ENCODE measurements around the gene HSF4. TPM values are rescaled to one million over a fixed set of nuclear protein-coding genes. Genes with fewer than 3 reads are reported as not detected.

HSF4 gene
- total RNA-seq, 1 donor from 2014 or later: 22.3 TPM

DNA sequence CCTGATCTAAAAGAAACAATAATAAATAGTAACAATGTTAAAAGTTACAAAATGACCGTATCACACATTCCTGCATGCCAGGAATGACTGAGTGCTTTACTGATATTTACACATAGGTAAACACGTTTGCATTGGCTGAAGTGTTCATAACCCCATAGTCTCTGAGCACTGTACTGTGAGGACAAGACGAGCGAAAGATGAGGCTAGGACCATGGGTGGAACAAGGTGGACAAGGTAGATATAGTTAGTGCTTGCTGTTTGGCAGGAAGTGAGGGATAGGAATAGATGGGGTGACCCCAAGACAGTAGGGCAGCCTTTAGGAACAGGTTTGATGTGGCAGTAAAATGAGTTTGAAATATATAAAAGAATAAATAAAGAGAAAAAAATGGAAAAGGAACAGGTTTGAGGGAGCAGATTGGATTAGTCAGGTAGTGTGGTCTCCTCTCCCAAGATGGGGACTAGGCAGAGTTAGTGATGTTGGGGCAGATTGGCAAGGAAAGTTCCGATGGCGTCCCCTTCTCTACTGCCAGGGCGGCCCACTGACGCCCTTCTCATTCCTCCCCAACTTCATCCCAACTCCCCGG is 27.0 kb downstream of the HSF4 start:
- H3K4me3 Mint-ChIP-seq (ENCODE audit: unreplicated experiment): peak overlapping the region; percentile 84
- peaks cover 26% of the 10 kb centered on the region for H3K4me1 Mint-ChIP-seq (ENCODE audit: unreplicated experiment)
- no peak for DNase-seq (ENCODE audit: extremely low spot score, unreplicated experiment)
- H3K36me3 Mint-ChIP-seq (ENCODE audit: unreplicated experiment): peaks cover 14% of the 10 kb centered on the region
- H3K27ac Mint-ChIP-seq (ENCODE audit: unreplicated experiment): peak overlapping the region; percentile 39
- no peaks in the 10 kb centered on the region for H3K9me3 Mint-ChIP-seq (ENCODE audit: unreplicated experiment)
- no peaks in the 10 kb centered on the region for H3K27me3 Mint-ChIP-seq (ENCODE audit: unreplicated experiment)
- TF ChIP-seq, protein P1, sequence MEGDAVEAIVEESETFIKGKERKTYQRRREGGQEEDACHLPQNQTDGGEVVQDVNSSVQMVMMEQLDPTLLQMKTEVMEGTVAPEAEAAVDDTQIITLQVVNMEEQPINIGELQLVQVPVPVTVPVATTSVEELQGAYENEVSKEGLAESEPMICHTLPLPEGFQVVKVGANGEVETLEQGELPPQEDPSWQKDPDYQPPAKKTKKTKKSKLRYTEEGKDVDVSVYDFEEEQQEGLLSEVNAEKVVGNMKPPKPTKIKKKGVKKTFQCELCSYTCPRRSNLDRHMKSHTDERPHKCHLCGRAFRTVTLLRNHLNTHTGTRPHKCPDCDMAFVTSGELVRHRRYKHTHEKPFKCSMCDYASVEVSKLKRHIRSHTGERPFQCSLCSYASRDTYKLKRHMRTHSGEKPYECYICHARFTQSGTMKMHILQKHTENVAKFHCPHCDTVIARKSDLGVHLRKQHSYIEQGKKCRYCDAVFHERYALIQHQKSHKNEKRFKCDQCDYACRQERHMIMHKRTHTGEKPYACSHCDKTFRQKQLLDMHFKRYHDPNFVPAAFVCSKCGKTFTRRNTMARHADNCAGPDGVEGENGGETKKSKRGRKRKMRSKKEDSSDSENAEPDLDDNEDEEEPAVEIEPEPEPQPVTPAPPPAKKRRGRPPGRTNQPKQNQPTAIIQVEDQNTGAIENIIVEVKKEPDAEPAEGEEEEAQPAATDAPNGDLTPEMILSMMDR (IDR thresholded peaks at IDR 0.05): no peak

DNA sequence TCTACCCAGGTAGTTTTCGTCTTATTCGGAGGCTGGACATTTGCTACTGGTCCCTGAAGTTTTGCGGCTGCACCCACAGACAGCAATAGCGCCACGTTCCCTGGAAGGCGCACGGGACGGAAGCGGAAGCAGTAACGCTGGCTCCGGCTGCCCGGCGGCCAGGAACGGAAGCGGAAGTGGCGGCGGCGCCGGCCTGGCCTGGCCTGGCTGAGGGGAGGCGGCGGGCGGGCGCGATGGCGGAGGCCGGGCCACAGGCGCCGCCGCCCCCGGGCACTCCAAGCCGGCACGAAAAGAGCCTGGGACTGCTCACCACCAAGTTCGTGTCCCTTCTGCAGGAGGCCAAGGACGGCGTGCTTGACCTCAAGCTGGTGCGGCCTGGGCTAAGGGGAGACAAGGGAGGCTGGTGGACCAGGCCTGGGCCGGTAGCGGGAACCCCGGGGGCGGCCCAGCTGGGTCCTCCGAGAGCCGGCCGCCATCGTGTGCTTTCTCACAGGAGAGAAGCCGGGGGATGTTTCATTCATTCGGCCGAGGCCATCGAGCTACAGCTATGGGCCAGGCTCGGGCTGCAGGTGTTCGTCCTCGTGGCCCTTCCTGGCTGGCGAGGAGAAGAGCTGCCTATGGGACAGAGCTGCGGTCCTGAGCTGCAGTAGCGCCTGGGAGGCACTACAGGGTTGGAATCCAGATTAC is 27.6 kb downstream of the HSF4 start, which contains the start of gene E2F4:
Gene E2F4 (plus strand): TSS at position 161 of the 687 bp plus-strand sequence. CDS start 73 bp downstream, at position 234.
- TF ChIP-seq, protein P1 (IDR thresholded peaks at IDR 0.05): no peak
- DNase-seq (ENCODE audit: extremely low spot score, unreplicated experiment): peak; percentile 94
- H3K27ac Mint-ChIP-seq (ENCODE audit: unreplicated experiment): peak within 1 kb of the TSS; percentile 80
- H3K4me3 Mint-ChIP-seq (ENCODE audit: unreplicated experiment): peak within 1 kb of the TSS; percentile 84
- H3K4me1 Mint-ChIP-seq (ENCODE audit: unreplicated experiment): peaks cover 26% of the 10 kb centered on the region
- H3K9me3 Mint-ChIP-seq (ENCODE audit: unreplicated experiment): no peaks in the 10 kb centered on the region
- no peaks in the 10 kb centered on the region for H3K27me3 Mint-ChIP-seq (ENCODE audit: unreplicated experiment)
- H3K36me3 Mint-ChIP-seq (ENCODE audit: unreplicated experiment): peaks cover 18% of the 10 kb centered on the region

DNA sequence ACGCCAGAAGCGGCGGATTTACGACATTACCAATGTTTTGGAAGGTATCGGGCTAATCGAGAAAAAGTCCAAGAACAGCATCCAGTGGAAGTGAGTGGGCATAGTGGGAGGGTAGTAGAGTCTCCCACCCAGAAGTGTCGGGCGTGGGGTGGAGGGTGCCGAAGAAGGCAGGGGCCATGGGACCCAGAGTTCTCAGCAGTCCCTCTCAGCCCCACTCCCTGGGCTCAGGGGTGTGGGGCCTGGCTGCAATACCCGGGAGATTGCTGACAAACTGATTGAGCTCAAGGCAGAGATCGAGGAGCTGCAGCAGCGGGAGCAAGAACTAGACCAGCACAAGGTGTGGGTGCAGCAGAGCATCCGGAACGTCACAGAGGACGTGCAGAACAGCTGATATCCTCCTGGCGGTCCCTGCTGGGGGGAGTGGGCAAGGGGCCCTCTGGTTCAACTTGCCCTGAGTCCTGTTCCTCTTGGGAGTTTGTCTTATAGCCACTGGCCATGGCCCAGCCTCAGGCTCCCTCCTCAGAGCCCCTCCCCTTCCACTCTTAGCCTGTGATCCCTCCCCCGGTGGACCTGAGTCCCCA is 28.3 kb downstream of the HSF4 start:
- peak overlapping the region; percentile 80 for H3K27ac Mint-ChIP-seq (ENCODE audit: unreplicated experiment)
- no peaks in the 10 kb centered on the region for H3K9me3 Mint-ChIP-seq (ENCODE audit: unreplicated experiment)
- TF ChIP-seq, protein P1 (IDR thresholded peaks at IDR 0.05): no peak
- peaks cover 18% of the 10 kb centered on the region for H3K36me3 Mint-ChIP-seq (ENCODE audit: unreplicated experiment)
- peak overlapping the region; percentile 84 for H3K4me3 Mint-ChIP-seq (ENCODE audit: unreplicated experiment)
- H3K4me1 Mint-ChIP-seq (ENCODE audit: unreplicated experiment): peaks cover 26% of the 10 kb centered on the region
- no peaks in the 10 kb centered on the region for H3K27me3 Mint-ChIP-seq (ENCODE audit: unreplicated experiment)
- DNase-seq (ENCODE audit: extremely low spot score, unreplicated experiment): no peak

DNA sequence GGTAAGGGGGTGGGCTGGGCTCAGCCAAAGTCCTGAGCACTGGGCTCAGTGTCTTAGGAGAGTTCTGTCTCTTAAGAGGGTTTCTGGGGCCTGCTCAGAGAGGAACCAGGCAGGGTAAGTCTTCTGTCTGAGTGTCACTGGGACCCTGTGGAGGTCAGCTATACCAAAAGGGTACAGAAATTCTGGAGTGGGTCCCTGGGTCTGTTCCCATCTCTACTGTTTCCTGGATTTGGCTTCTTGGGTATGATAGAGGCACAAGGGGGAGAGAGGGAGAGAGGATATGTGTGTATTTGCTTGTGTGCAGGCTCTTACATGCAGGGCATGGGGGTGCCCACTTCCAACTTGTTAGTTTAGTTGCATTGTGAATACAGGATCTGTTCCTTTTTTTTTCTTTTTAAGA is 29.0 kb downstream of the HSF4 start:
- DNase-seq (ENCODE audit: extremely low spot score, unreplicated experiment): no peak
- TF ChIP-seq, protein P1 (IDR thresholded peaks at IDR 0.05): no peak
- Mint-ChIP-seq H3K9me3 (ENCODE audit: unreplicated experiment) (no peaks in the 10 kb centered on the region), H3K27ac (ENCODE audit: unreplicated experiment) (peak overlapping the region; percentile 4), H3K36me3 (ENCODE audit: unreplicated experiment) (peaks cover 22% of the 10 kb centered on the region), H3K4me3 (ENCODE audit: unreplicated experiment) (peak overlapping the region; percentile 84), H3K27me3 (ENCODE audit: unreplicated experiment) (no peaks in the 10 kb centered on the region), H3K4me1 (ENCODE audit: unreplicated experiment) (peaks cover 31% of the 10 kb centered on the region)

DNA sequence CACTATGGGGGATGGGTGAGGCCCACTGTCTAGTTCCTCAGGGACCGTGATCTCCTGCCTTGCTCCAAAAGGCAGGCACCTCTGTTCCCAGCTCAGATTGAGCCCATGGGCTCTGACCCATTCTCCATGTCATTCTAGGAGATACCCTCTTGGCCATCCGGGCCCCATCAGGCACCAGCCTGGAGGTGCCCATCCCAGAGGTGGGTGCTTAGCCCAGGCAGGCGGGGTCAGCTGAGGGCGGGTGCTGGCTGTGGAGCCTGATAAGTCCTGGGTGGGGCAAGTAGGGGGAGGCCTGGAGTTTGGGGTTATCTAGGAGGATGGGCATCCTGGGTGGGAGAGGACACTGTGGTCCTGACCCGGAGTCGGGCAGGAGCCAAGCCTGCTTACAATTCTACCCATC is 29.7 kb downstream of the HSF4 start:
- no peak for DNase-seq (ENCODE audit: extremely low spot score, unreplicated experiment)
- H3K27ac Mint-ChIP-seq (ENCODE audit: unreplicated experiment): no peak overlapping the region
- TF ChIP-seq, protein P1 (IDR thresholded peaks at IDR 0.05): no peak
- H3K4me3 Mint-ChIP-seq (ENCODE audit: unreplicated experiment): peak overlapping the region; percentile 84
- peaks cover 22% of the 10 kb centered on the region for H3K36me3 Mint-ChIP-seq (ENCODE audit: unreplicated experiment)
- H3K9me3 Mint-ChIP-seq (ENCODE audit: unreplicated experiment): no peaks in the 10 kb centered on the region
- no peaks in the 10 kb centered on the region for H3K27me3 Mint-ChIP-seq (ENCODE audit: unreplicated experiment)
- peaks cover 31% of the 10 kb centered on the region for H3K4me1 Mint-ChIP-seq (ENCODE audit: unreplicated experiment)

Data from osteocyte (in vitro differentiated cells).